Peyer's patch (tissue), 4 donors: ENCODE measurements around the gene PIAS1. TPM values are rescaled to one million over a fixed set of nuclear protein-coding genes. Genes with fewer than 3 reads are reported as not detected.

Source experiments
- DNase-seq, 3 donors: peaks; one replicate each; pipeline ENCODE4 v3.0.0-alpha.2; 2017 to 2019
- H3K27ac ChIP-seq, 4 donors: fragments of 200-600 bp; sonication (generic); one replicate each; pipeline ENCODE4 v1.5.1; 2016 to 2019
- H3K27me3 ChIP-seq, 2 donors: fragments of 200-600 bp; sonication (generic); one replicate each; pipeline ENCODE4 v1.5.1; 2019
- H3K36me3 ChIP-seq, 3 donors: fragments of 200-600 bp; sonication (generic); one replicate each; pipeline ENCODE4 v1.5.1; 2016 to 2019
- H3K4me1 ChIP-seq, 4 donors: fragments of 200-600 bp; sonication (generic); one replicate each; pipeline ENCODE4 v1.5.1; 2016 to 2019
- H3K4me3 ChIP-seq, 4 donors: fragments of 200-600 bp; sonication (generic); 1 replicate in 3 of 4; 2 replicates in 1 of 4; pipeline ENCODE4 v1.5.1; 2016 to 2019; ENCODE audit warnings: mild to moderate bottlenecking in 1 of 4
- H3K9me3 ChIP-seq, 4 donors: fragments of 200-600 bp; sonication (generic); one replicate each; pipeline ENCODE4 v1.5.1; 2016 to 2019; ENCODE audit warnings: mild to moderate bottlenecking in 1 of 4
- CTCF ChIP-seq, 6 experiments: fragments of 450-650 bp in 4 of 6; fragments of 200-600 bp in 2 of 6; sonication (generic) in 1 of 6; IDR thresholded peaks; one replicate each; pipeline ENCODE4 v1.5.1; 2017 to 2019; ENCODE audit warnings: antibody characterized with exemption in 6 of 6, mild to moderate bottlenecking in 3 of 6, moderate library complexity in 1 of 6
- POLR2A ChIP-seq, 2 donors: fragments of 450-650 bp; IDR thresholded peaks; one replicate each; pipeline ENCODE4 v1.5.1; 2017; ENCODE audit warnings: antibody characterized with exemption in 2 of 2, mild to moderate bottlenecking in 2 of 2, moderate library complexity in 2 of 2
- total RNA-seq, 4 donors: library from RNA; depleted of rRNA; stranded (reverse); fragments of >200 nt; gene quantifications; one replicate each; pipeline ENCODE4 v1.1.0, GENCODE V29; 2016

The PIAS1 gene
- total RNA-seq, 4 donors from 2014 or later = 71.1 to 95.7 (median 81.0) TPM

GRCh38 chr15:68051907-68052306 is 2.2 kb upstream of the PIAS1 start:
- Histone ChIP-seq H3K9me3 (no peaks in the 10 kb centered on the region), H3K4me3 (no peak overlapping the region), H3K4me1 (peaks cover 0 to 15% (median 4%) of the 10 kb centered on the region in 4 donors), H3K27ac (no peak overlapping the region), H3K27me3 (no peaks in the 10 kb centered on the region), H3K36me3 (no peaks in the 10 kb centered on the region)
- TF ChIP-seq POLR2A (IDR thresholded peaks at IDR 0.05) = no peak
- no peak for TF ChIP-seq CTCF (IDR thresholded peaks at IDR 0.05)
- DNase-seq = no peak

GRCh38 chr15:68052431-68052830 is 1.7 kb upstream of the PIAS1 start:
- Histone ChIP-seq H3K4me3 (no peak overlapping the region), H3K4me1 (peaks cover 0 to 20% (median 4%) of the 10 kb centered on the region in 4 donors), H3K9me3 (no peaks in the 10 kb centered on the region), H3K36me3 (no peaks in the 10 kb centered on the region), H3K27ac (no peak overlapping the region), H3K27me3 (no peaks in the 10 kb centered on the region)
- DNase-seq = no peak
- no peak for TF ChIP-seq CTCF (IDR thresholded peaks at IDR 0.05)
- TF ChIP-seq POLR2A (IDR thresholded peaks at IDR 0.05) = no peak

GRCh38 chr15:68053001-68053400 is 1.1 kb upstream of the PIAS1 start:
- no peaks in the 10 kb centered on the region for H3K27me3 ChIP-seq
- peaks cover 0 to 26% (median 4%) of the 10 kb centered on the region in 4 donors for H3K4me1 ChIP-seq
- no peaks in the 10 kb centered on the region for H3K9me3 ChIP-seq
- no peak overlapping the region for H3K4me3 ChIP-seq
- no peak for TF ChIP-seq POLR2A (IDR thresholded peaks at IDR 0.05)
- no peak for TF ChIP-seq CTCF (IDR thresholded peaks at IDR 0.05)
- H3K36me3 ChIP-seq = no peaks in the 10 kb centered on the region
- DNase-seq = no peak
- H3K27ac ChIP-seq = no peak overlapping the region

- peak; percentile 53 to 75 (median 73) for DNase-seq
- H3K9me3 ChIP-seq = no peaks in the 10 kb centered on the region
- H3K4me1 ChIP-seq = peaks cover 0 to 30% (median 4%) of the 10 kb centered on the region in 4 donors
- TF ChIP-seq POLR2A (IDR thresholded peaks at IDR 0.05) = no peak
- TF ChIP-seq CTCF (IDR thresholded peaks at IDR 0.05) = no peak
- no peaks in the 10 kb centered on the region for H3K36me3 ChIP-seq
- peak overlapping the region; percentile 79 to 100 (median 86) for H3K4me3 ChIP-seq
- H3K27ac ChIP-seq = peak overlapping the region; percentile 88 to 98 (median 92)
- no peaks in the 10 kb centered on the region for H3K27me3 ChIP-seq
These were observed 611 bp downstream of the PIAS1 start for GRCh38 chr15:68054628-68055223.

- peak in 2 of 3 donors; percentile 71 to 72 for DNase-seq
- Histone ChIP-seq H3K4me3 (peak overlapping the region; percentile 79 to 100 (median 86)), H3K27me3 (no peaks in the 10 kb centered on the region), H3K4me1 (peaks cover 0 to 32% (median 4%) of the 10 kb centered on the region in 4 donors), H3K27ac (peak overlapping the region; percentile 88 to 98 (median 92)), H3K9me3 (no peaks in the 10 kb centered on the region), H3K36me3 (no peaks in the 10 kb centered on the region)
- TF ChIP-seq POLR2A (IDR thresholded peaks at IDR 0.05) (no peak), CTCF (IDR thresholded peaks at IDR 0.05) (no peak)
These were observed 1.1 kb downstream of the PIAS1 start for GRCh38 chr15:68055224-68055705.
